Smooth muscle cell (in vitro differentiated cells): ENCODE measurements around the gene FSIP1. TPM values are rescaled to one million over a fixed set of nuclear protein-coding genes. Genes with fewer than 3 reads are reported as not detected.

Experiments
- DNase-seq: peaks from one replicate; lab custom pipeline; 2025; ENCODE audit not compliant: unreplicated experiment; lab: John Stamatoyannopoulos, UW
- H2AFZ ChIP-seq: fragments of 200-600 bp; sonication (generic); 2 replicates; pipeline ENCODE4 v1.6.0; 2016; ENCODE audit warnings: antibody characterized with exemption, low read depth, mild to moderate bottlenecking
- H3F3A ChIP-seq: fragments of 200-600 bp; sonication (generic); 2 replicates; pipeline ENCODE4 v1.6.0; 2017; ENCODE audit warnings: antibody characterized with exemption, low read depth
- H3K27ac ChIP-seq: fragments of 200-600 bp; sonication (generic); 2 replicates; pipeline ENCODE4 v1.5.1; 2016; ENCODE audit warnings: low read depth, mild to moderate bottlenecking
- H3K27me3 ChIP-seq: fragments of 200-600 bp; sonication (generic); 2 replicates; pipeline ENCODE4 v1.6.1; 2016; ENCODE audit warnings: low read depth, mild to moderate bottlenecking
- H3K36me3 ChIP-seq: fragments of 200-600 bp; sonication (generic); 2 replicates; pipeline ENCODE4 v1.5.1; 2016; ENCODE audit warnings: low read depth
- H3K4me1 ChIP-seq: fragments of 200-600 bp; sonication (generic); 2 replicates; pipeline ENCODE4 v1.5.1; 2016; ENCODE audit warnings: low read depth
- H3K4me2 ChIP-seq: fragments of 200-600 bp; sonication (generic); 2 replicates; pipeline ENCODE4 v1.6.0; 2016; ENCODE audit warnings: mild to moderate bottlenecking
- H3K4me3 ChIP-seq: fragments of 200-600 bp; sonication (generic); 2 replicates; pipeline ENCODE4 v1.5.1; 2016; ENCODE audit warnings: mild to moderate bottlenecking
- H3K79me2 ChIP-seq: fragments of 200-600 bp; sonication (generic); 2 replicates; pipeline ENCODE4 v1.6.0; 2016; ENCODE audit warnings: low read depth, mild to moderate bottlenecking
- H3K9ac ChIP-seq: fragments of 200-600 bp; sonication (generic); 2 replicates; pipeline ENCODE4 v1.6.0; 2016; ENCODE audit warnings: low read depth
- H3K9me3 ChIP-seq: fragments of 200-600 bp; sonication (generic); replicated peaks from 2 replicates; pipeline ENCODE4 v1.5.1; 2016; ENCODE audit warnings: low read depth
- H4K20me1 ChIP-seq: fragments of 200-600 bp; sonication (generic); 2 replicates; pipeline ENCODE4 v1.6.0; 2016; ENCODE audit warnings: low read depth
- WGBS: methylation state at CpG from one replicate; pipeline ENCODE4 v1.1.7; 2016; ENCODE audit warnings: low lambda C conversion rate; 5-methylcytosine and 5-hydroxymethylcytosine counted together
- polyA plus RNA-seq: library from polyadenylated mRNA; unstranded; fragments of >200 nt; fragmentation: Nextera tagmentation; extraction: Ambion mirVana; gene quantifications from 2 replicates; pipeline ENCODE4 v1.2.1, GENCODE V29; 2016
- total RNA-seq: library from RNA; depleted of rRNA; stranded (reverse); fragments of >200 nt; gene quantifications from 2 replicates; pipeline ENCODE4 v1.2.3, GENCODE V29; 2014
- TF ChIP-seq, protein P1 (sequence below): fragments of 200-600 bp; sonication (generic); IDR thresholded peaks from 2 replicates; pipeline ENCODE4 v1.5.1; 2017; ENCODE audit warnings: borderline replicate concordance, mild to moderate bottlenecking, antibody characterized with exemption; ENCODE audit not compliant: insufficient read depth, poor library complexity, severe bottlenecking

FSIP1 gene
- total and polyA plus RNA-seq, 2 experiments from 2014 or later = 0.13 to 0.43 TPM

DNA sequence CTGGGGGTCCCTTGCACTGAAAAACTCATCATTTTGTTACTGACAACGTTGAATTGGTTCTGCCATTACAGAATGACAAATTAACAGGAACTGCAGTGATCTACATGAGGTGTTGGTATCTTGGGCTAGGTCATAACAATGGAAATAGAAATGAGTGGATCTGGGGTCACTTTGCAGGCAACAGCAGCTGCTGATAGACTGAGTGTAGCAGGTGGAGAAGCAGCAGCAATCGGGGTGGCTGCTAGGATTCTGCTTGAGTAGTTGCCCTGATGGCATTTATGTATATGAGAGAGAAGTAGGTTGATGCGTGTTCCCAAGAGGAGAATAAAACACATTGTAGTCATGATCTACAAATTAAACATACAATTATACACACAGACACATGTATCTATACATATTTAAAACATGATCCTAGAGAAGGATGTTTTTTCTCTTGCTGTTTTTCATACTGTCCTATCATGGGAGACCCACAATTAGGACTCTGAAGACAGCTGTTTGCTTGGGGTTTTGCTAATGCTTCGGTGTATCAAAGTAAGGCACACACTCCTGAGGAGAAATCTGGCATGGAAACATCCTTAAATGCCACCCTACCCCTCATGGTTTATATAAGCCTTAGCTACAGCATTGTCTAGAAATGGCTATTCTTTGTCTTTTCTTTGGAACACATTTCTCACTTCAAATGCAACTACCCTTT lies 217.5 kb downstream of the FSIP1 start:
- no peak for DNase-seq
- no peaks in the 10 kb centered on the region for H4K20me1 ChIP-seq
- no peak overlapping the region for H3K4me3 ChIP-seq
- TF ChIP-seq, protein P1, sequence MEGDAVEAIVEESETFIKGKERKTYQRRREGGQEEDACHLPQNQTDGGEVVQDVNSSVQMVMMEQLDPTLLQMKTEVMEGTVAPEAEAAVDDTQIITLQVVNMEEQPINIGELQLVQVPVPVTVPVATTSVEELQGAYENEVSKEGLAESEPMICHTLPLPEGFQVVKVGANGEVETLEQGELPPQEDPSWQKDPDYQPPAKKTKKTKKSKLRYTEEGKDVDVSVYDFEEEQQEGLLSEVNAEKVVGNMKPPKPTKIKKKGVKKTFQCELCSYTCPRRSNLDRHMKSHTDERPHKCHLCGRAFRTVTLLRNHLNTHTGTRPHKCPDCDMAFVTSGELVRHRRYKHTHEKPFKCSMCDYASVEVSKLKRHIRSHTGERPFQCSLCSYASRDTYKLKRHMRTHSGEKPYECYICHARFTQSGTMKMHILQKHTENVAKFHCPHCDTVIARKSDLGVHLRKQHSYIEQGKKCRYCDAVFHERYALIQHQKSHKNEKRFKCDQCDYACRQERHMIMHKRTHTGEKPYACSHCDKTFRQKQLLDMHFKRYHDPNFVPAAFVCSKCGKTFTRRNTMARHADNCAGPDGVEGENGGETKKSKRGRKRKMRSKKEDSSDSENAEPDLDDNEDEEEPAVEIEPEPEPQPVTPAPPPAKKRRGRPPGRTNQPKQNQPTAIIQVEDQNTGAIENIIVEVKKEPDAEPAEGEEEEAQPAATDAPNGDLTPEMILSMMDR = no peak
- peaks cover 4% of the 10 kb centered on the region for H3K4me1 ChIP-seq
- H3K9ac ChIP-seq = no peak overlapping the region
- no peak overlapping the region for H3K4me2 ChIP-seq
- WGBS = 91% methylated on average over 4 of the region's 4 CpGs
- no peak overlapping the region for H3K27ac ChIP-seq
- H3K9me3 ChIP-seq = no peaks in the 10 kb centered on the region
- H3F3A ChIP-seq = no peaks in the 10 kb centered on the region
- no peaks in the 10 kb centered on the region for H3K27me3 ChIP-seq
- H2AFZ ChIP-seq = no peak overlapping the region
- H3K36me3 ChIP-seq = no peaks in the 10 kb centered on the region
- no peaks in the 10 kb centered on the region for H3K79me2 ChIP-seq

DNA sequence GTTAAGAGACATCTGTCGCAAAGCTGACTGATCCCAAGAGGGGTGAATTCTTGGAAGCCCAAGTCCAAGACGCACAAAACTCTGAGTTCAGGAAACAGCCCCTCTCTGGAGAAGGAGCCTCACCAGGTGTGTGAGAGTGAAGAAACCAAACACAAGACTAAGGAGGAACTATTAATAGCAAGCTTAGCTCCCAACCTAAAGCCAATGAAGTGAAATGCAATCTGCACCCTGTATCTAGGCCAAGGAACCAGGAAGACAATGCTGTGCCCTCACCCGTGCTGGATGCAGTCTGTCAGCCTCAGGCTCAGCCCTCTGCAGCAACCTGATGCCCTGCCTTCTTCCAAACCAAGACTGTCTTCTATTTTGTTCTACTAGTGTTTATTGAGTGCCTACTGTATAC lies 224.2 kb downstream of the FSIP1 start:
- Histone ChIP-seq H3K36me3 (no peaks in the 10 kb centered on the region), H3K4me3 (no peak overlapping the region), H2AFZ (no peak overlapping the region), H3K79me2 (no peaks in the 10 kb centered on the region), H3K9me3 (no peaks in the 10 kb centered on the region), H3F3A (no peaks in the 10 kb centered on the region), H3K27me3 (no peaks in the 10 kb centered on the region), H3K27ac (no peak overlapping the region), H3K9ac (no peak overlapping the region), H3K4me1 (no peaks in the 10 kb centered on the region), H3K4me2 (no peak overlapping the region), H4K20me1 (no peaks in the 10 kb centered on the region)
- TF ChIP-seq, protein P1 = no peak
- 94% methylated on average over 3 of the region's 3 CpGs for WGBS
- no peak for DNase-seq

DNA sequence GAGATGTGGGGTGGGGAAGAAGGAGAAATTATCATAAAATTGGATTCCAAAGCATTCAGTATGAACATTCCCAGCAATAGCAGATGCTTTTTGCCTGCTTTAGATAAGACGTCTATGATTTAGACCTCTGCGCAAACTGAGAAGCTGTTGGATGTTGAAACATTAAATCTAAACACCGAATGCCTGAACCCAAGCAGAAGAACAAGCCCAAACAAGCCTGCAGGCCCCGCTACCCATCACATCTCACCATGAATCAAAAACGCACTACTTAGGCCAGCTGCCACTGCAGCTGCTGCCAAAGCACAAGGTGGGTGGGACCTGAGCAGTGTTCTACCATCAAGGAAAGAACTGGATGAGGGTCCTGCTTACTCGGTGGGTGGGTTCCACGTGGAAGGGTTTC lies 226.2 kb downstream of the FSIP1 start:
- no peak overlapping the region for H3K27ac ChIP-seq
- no peaks in the 10 kb centered on the region for H3F3A ChIP-seq
- TF ChIP-seq, protein P1 = no peak
- no peaks in the 10 kb centered on the region for H3K36me3 ChIP-seq
- 81% methylated on average over 7 of the region's 7 CpGs for WGBS
- no peaks in the 10 kb centered on the region for H3K4me1 ChIP-seq
- no peaks in the 10 kb centered on the region for H4K20me1 ChIP-seq
- DNase-seq = no peak
- no peaks in the 10 kb centered on the region for H3K79me2 ChIP-seq
- H3K9me3 ChIP-seq = no peaks in the 10 kb centered on the region
- no peak overlapping the region for H2AFZ ChIP-seq
- no peak overlapping the region for H3K4me3 ChIP-seq
- H3K27me3 ChIP-seq = no peaks in the 10 kb centered on the region
- no peak overlapping the region for H3K9ac ChIP-seq
- no peak overlapping the region for H3K4me2 ChIP-seq

DNA sequence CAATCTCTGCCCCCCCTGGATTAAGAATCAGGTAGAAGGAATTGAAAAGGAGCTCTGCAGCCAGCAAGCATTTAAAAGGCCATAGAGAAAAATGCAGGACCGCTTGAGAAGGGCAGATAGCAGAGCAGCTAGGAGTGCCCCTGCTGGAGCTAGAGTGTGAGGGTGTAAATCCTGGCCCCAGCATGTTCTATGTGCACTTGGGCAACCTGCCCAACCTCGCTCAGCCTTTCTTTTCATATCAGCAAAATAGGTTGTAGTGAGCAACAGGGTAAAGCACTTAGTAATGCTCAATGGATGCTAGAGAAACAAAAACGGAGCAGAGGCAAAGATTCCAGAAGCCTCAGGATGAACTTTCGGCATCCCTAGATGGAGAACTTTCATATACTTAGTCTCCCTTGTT lies 226.8 kb downstream of the FSIP1 start:
- Histone ChIP-seq H3K4me1 (no peaks in the 10 kb centered on the region), H3K79me2 (no peaks in the 10 kb centered on the region), H2AFZ (no peak overlapping the region), H4K20me1 (no peaks in the 10 kb centered on the region), H3F3A (no peaks in the 10 kb centered on the region), H3K9ac (no peak overlapping the region), H3K4me3 (no peak overlapping the region), H3K27ac (no peak overlapping the region), H3K27me3 (no peaks in the 10 kb centered on the region), H3K36me3 (no peaks in the 10 kb centered on the region), H3K9me3 (no peaks in the 10 kb centered on the region), H3K4me2 (no peak overlapping the region)
- TF ChIP-seq, protein P1 = no peak
- WGBS = 90% methylated on average over 4 of the region's 4 CpGs
- DNase-seq = no peak
